Right ventricle myocardium superior (tissue), 1 donor: Measurements from ENCODE around the gene PTH2. TPM values are rescaled to one million over a fixed set of nuclear protein-coding genes. Genes with fewer than 3 reads are reported as not detected.
A peak's percentile ranks its signal among the peaks of the same experiment; 100 is the strongest.

ENCODE experiments used
- ATAC-seq: fragments of 200-7000 bp; cut with Tn5 transposase; one replicate; pipeline ENCODE4 v1.9.1; 2020; ENCODE audit warnings: mild to moderate bottlenecking; ENCODE audit not compliant: poor library complexity
- DNase-seq: peaks from one replicate; pipeline ENCODE4 v3.0.0-alpha.2; 2020
- intact Hi-C: fragments of 100-400 bp; cut with DNase I; formaldehyde crosslinking; loops from one replicate; pipeline ENCODE4 v1.11.2; 2022
- total RNA-seq: library from RNA; stranded (reverse); fragmentation: NEBNext Ultra II Directional; extraction: Animal tissue kit (Norgen Biotek cat#: 25700); gene quantifications from one replicate; pipeline ENCODE4 v1.2.1, GENCODE V29; 2021
- donor health status: DM: no; HTN: yes; CAD: no; lungs with severe emphysema.

Gene PTH2
- total RNA-seq, 1 donor from 2014 or later, result not detected

- peak; percentile 82 for DNase-seq
- peak; percentile 86 for ATAC-seq
- intact Hi-C loops, result no loop called here
Observed at GRCh38 chr19:49421039-49421877, 2.0 kb downstream of the PTH2 start.

GRCh38 chr19:49420227-49420626, 3.0 kb downstream of the PTH2 start:
- ATAC-seq (no peak), DNase-seq (no peak)
- intact Hi-C loops, result no loop called here

GRCh38 chr19:49419173-49419572, 4.1 kb downstream of the PTH2 start:
- no peak for ATAC-seq
- intact Hi-C loops, result no loop called here
- no peak for DNase-seq

- no peak for ATAC-seq
- no peak for DNase-seq
- intact Hi-C loops, result no loop called here
Observed at GRCh38 chr19:49418511-49418910, 4.7 kb downstream of the PTH2 start.

- ATAC-seq, result no peak
- intact Hi-C loops, result no loop called here
- DNase-seq, result no peak
Observed at GRCh38 chr19:49417088-49417487, 6.2 kb downstream of the PTH2 start.

GRCh38 chr19:49415810-49416200, 7.4 kb downstream of the PTH2 start:
- DNase-seq (no peak), ATAC-seq (no peak)
- intact Hi-C loops, result no loop called here

- no peak for DNase-seq
- intact Hi-C loops, result no loop called here
- ATAC-seq, result no peak
Observed at GRCh38 chr19:49415102-49415809, 8.0 kb downstream of the PTH2 start.

GRCh38 chr19:49414256-49414655, 9.0 kb downstream of the PTH2 start:
- DNase-seq (no peak), ATAC-seq (no peak)
- intact Hi-C loops, result no loop called here

- DNase-seq, result no peak
- intact Hi-C loops, result no loop called here
- peak; percentile 18 for ATAC-seq
Observed at GRCh38 chr19:49413348-49413747, 9.9 kb downstream of the PTH2 start.

GRCh38 chr19:49411681-49412326, 11.4 kb downstream of the PTH2 start:
- DNase-seq (no peak), ATAC-seq (no peak)
- intact Hi-C loops, result no loop called here

GRCh38 chr19:49409441-49410029, 13.7 kb downstream of the PTH2 start:
- ATAC-seq (no peak), DNase-seq (no peak)
- intact Hi-C loops, result no loop called here

GRCh38 chr19:49408816-49409440, 14.3 kb downstream of the PTH2 start:
- intact Hi-C loops, result no loop called here
- DNase-seq, result no peak
- ATAC-seq, result no peak

GRCh38 chr19:49407482-49408015, 15.7 kb downstream of the PTH2 start:
- DNase-seq (no peak), ATAC-seq (no peak)
- intact Hi-C loops, result no loop called here

- ATAC-seq, result no peak
- intact Hi-C loops, result no loop called here
Observed at GRCh38 chr19:49407079-49407478, 16.2 kb downstream of the PTH2 start.

GRCh38 chr19:49403404-49404187, 19.6 kb downstream of the PTH2 start:
- intact Hi-C loops, result no loop called here
- ATAC-seq (no peak), DNase-seq (no peak)

More at GRCh38 chr19:49407079-49407478, 16.2 kb downstream of the PTH2 start:
- no peak for DNase-seq

GRCh38 chr19:49400029-49400428, 23.2 kb downstream of the PTH2 start:
- ATAC-seq (no peak), DNase-seq (no peak)
- intact Hi-C loops, result no loop called here

GRCh38 chr19:49398931-49399330, 24.3 kb downstream of the PTH2 start:
- ATAC-seq (no peak), DNase-seq (no peak)
- intact Hi-C loops, result loop anchor here (10.0 kb wide), 1 partner anchor 146 kb away; no protein-coding TSS in a partner anchor
